GM18526 (cell line): Measurements from ENCODE around the gene SLC22A5.

ENCODE experiments used
- POLR2A ChIP-seq: IDR thresholded peaks from 3 replicates; pipeline ENCODE4 v1.6.1; 2011; ENCODE audit not compliant: insufficient read length; ENCODE audit errors: extremely low read depth

Gene SLC22A5

GRCh38 chr5:132358775-132359174 lies 10.7 kb upstream of the SLC22A5 start:
- no peak for TF ChIP-seq POLR2A

DNA sequence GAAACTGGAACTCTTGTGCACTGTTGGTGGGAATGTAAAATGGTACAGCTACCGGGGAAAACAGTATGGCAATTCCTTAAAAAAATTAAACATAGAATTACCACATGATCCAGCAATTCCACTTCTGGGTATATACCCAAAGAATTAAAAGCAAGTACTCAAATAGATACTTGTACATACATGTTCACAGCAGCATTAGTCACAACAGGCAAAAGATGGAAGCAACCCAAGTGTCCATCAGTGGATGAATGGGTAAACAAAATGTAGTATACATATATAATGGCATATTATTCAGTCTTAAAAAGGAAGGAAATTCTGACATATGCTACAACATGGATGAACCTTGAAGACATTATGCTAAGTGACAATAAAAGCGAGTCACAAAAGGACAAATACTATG lies 7.4 kb upstream of the SLC22A5 start:
- TF ChIP-seq POLR2A: no peak

DNA sequence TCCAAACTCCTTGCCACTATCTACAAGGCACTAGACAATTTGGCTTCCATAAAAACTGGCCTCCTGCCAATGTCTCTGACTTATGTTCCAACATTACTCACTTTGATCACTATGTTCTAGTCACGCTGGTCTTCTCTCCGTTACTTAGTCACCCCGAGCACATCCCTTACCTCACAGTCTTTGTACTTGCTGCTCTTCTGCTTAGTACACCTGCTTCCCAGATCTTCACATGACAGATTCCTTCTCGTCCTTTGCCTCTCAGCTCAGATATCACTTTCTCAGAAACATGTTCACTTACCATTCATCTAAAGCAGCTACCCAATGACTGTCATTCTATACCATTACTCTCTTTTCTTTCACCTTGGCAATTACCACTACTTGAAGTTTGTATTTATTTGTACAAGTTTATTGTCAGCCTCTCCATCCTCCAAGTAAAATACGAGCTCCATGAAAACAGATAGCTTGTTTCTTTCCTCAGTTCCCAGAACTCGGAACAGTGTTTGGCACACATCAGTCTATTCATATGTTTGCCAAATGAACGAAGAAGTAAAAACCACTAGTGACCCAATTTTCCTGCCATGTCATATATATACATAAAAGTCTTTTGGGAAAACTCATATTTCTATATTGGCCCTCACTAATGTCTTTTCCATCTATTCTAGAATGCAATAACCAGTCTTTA lies 5.9 kb upstream of the SLC22A5 start:
- no peak for TF ChIP-seq POLR2A

DNA sequence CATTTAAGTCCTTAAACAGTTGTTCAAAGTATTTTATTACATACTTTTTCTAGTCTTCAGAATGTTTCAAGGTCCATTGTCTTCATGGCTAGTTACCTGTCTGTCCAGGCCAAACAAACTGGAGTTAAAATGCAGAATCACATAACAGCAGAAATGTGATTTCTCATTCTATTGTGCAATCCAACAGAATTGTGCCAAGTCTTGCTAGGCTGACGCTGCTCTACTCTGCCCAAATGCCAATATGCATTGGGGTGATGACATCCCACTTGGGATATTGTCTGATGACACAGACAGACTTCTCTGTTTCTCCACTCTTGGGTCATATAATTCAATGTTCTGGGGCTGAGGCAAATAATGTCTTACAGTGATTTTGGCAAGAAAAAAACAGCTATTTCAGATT lies 5.2 kb upstream of the SLC22A5 start:
- no peak for TF ChIP-seq POLR2A

- TF ChIP-seq POLR2A: no peak
Observed at GRCh38 chr5:132365213-132365612, 4.3 kb upstream of the SLC22A5 start.

DNA sequence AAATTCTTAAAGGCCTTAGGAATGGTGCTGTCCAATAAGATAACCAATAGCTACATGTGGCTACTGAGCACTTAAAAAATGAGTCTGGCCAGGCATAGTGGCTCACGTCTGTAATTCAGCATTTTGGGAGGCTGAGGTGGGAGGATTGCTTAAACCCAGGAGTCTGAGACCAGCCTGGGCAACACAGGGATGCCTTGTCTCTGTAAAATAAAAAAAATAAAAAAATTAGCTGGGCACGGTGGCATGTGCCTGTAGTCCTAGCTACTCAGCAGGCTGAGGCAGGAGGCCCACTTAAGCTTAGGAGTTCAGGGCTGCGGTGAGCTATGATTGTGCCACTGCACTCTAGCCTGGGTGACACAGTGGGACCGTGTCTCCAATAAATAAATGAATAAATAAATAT lies 1.3 kb upstream of the SLC22A5 start:
- no peak for TF ChIP-seq POLR2A

DNA sequence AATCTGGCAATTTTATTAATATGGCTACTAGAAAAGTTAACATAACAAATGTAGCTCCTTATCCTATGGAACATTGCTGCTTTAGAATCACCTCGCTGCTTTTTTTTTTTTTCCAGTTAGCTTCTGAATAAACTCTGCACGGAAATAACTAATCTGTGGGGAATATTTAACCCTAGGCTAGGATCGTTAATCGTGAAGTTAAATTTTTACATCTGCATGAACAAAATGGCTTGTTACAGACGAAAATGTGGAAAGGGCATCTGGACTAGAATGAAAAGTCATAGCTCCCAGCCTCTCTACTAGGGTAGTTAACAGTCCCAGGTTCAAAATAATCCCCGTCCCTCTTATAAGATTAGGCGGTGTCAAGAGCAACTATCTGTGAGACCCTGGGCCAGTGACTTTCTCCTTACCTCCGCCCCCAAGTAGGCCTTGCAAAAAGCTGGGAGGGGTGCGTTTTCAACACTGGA lies 470 bp upstream of the SLC22A5 start:
- TF ChIP-seq POLR2A: no peak

DNA sequence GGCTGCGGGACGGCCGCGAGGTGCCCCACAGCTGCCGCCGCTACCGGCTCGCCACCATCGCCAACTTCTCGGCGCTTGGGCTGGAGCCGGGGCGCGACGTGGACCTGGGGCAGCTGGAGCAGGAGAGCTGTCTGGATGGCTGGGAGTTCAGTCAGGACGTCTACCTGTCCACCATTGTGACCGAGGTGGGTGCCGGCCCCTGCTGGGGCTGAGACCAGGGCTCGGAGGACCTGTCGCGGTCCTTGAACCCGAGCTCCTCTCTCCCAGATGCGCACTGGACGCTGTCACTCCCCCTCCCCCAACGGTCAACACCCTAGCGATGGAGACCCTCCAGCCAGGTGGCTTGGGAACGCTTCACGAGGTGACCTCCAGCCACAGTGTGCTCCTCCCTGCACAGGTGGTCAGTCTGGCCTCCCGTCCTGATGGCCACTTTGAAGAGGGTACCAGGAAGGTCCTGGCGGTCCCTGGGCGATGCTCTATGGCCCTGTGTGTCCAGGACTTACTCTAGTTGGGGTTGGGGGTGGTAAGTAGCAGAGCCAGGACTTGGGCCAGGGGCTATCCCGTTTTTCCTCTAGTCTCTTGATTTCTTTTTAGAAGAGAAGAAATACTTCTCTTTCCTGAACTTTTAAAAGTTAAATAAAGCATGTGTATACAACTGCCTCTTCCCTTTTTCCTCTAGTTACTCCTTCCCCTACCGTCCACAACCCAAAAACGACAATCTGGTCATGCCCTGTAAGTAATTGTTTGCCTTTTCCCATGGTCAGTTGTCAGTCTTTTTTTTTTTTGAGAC lies 866 bp downstream of the SLC22A5 start:
- no peak for TF ChIP-seq POLR2A

DNA sequence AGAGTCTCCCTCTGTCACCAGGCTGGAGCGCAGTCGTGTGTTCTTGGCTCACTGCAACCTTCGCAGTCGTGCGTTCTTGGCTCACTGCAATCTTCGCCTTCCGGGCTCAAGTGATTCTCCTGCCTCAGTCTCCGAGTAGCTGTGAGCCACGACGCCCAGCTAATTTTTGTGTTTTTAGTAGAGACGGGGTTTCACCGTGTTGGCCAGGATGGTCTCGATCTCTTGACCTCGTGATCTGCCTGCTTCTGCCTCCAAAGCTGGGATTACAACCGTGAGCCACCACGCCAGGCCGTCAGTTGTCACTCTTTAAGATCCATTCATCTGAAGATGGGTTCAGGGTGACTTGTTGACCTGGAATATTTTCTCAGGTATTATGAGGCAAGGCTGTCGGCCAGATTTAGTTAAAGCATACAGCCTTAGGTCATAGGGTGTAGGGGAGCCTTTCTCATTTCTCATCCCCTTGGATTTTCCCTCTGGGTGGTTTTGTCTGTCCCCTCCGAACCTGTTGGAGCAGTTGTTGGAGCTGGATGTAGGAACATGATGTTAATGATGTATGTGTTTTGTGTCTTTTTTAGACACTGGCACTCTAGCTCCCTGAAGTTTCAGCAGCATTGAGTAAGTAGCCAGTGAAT lies 1.6 kb downstream of the SLC22A5 start:
- TF ChIP-seq POLR2A: no peak

DNA sequence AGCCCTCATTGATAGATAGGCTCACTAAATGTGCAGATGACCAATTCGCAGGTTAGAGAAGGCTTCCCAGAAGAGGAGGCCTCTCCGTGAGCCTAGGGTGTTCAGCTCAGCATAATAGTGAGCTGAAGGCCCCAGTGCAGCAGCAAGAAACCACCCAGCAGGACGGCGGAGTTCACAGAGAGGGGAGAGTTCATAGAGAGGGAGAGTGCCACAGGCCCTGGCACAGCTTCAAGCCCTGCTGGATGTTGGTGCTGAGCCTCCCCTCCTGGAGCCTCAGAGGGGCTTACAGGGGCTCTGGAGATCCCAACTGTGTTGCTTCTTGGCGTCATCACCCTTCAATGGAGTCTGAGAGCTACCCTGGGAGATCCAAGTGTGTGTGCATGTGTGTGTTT lies 2.1 kb downstream of the SLC22A5 start:
- TF ChIP-seq POLR2A: no peak

DNA sequence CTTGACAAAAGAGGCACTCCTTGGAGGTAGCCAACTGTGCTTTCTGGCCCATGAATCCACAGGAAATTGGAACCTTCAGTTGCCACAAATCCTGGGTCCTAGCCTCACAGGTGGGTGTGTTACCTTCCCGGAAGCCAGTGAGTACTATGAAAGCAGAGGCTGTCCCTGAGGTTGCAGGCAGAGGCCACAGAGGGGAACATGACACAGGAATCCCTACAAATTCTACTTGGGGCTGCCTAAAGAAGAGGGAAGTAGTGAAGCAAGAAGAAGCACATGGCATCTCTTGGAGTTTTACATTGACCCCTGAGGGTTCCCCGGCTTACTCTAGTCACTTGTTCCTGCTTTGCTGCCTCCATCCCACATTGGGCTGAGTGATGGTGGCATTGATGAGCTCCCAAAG lies 2.6 kb downstream of the SLC22A5 start:
- TF ChIP-seq POLR2A: no peak

DNA sequence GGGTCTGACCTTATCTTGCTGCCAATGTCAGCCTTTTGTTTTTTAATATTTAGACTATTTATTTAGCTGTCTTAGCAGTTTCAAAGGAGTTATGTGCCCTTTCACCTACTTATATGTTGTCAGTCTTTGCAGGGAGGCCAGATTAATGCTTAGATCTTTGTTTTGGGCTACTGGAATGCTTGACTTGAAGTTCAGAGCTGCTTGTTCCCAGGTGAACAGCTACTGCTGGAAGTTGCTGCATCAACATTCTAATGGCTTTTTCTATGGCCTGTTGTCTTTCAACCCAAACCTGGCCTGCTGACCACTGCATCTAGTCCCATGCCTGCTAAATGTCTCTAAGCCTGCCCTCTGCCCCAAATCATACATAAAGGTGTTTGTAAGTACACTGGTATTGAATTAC lies 3.0 kb downstream of the SLC22A5 start:
- TF ChIP-seq POLR2A: no peak

DNA sequence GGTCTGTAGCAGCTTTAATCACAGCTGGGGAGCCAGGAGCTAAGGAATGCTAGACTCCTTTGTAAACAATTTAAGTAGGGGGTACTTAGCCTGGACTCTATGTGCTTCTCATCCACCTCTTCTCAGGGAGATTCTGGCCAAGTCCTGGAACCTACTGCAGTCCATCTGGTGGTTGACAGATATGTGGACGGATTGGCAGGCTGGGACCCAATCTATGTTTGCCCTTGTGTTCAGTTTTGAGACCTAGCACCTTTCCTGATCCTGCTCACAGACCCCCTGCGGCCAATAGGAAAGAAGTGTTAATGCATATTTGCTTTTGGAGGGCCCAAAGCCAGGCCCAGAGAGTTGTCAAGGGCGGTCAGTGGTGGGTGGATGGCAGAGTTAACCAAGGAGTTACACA lies 6.4 kb downstream of the SLC22A5 start:
- no peak for TF ChIP-seq POLR2A

DNA sequence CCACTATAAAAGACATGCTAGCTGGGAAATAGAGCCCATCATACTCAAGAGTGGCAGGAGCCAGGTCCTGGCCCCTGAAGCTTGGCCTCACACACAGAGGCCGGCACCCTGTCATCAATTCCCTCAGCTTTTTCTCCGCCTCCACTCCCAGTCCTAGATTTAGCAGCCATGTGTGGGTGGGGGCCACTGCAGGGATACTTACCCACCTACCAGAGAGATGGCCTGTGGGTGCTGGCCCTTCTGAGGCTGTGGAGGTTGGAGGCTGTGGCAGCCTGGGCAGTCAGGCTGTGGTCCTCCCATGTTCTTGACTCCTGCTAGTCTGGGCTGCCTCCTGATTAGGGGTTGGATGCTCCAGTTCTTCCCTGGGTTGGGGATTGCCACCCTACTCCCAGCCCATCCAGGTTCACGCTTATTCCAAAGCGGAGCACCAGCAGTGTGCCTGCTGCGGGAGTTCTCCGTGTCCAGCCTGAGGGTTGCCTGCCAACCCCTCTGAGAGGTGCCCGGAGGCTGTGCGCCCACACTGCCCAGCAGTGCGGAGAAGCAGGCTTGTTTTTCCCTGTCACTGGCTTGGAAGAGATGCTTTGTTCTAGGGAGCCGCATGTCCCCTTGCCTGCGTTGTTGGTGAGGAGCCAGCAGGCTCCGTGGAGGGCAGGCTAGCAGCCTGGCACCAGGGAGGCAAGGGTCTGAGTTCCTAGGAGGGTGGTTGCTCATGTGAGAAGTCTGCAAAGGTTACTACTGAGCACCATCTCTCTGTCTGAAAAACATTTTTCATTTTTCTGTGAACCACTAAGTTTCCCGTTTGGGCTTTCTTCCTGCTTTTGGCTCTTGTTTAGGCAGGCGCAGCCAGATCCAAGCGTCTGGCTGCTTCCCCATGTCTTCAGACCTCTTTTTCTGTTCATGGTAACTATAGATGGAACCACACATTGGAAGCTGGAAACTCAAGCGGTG lies 7.5 kb downstream of the SLC22A5 start:
- TF ChIP-seq POLR2A: no peak

GRCh38 chr5:132377738-132378137 lies 8.2 kb downstream of the SLC22A5 start:
- TF ChIP-seq POLR2A: no peak
